ENCODE results near the gene DOCK4. TPM values are rescaled to one million over a fixed set of nuclear protein-coding genes. Genes with fewer than 3 reads are reported as not detected.

The DOCK4 gene
- total and polyA plus RNA-seq, 10 of the 15 experiments (the other 5 are each of a cell fraction or from before 2014, with no cell fraction given): 0.03 to 0.73 (median 0.38) TPM

- ChIA-PET RAD21 (ENCODE audit: unreplicated experiment) (interaction anchor here (1.1 to 2.6 kb wide), 3 partner anchors 20 to 122 kb away, joined by 3 to 18 read pairs (median 4); no protein-coding TSS in a partner anchor), SMC1A (ENCODE audit: uncharacterized antibody, unreplicated experiment) (interaction anchor here (1.0 to 1.3 kb wide), 4 partner anchors 32 to 120 kb away, joined by 3 to 6 read pairs (median 4); no protein-coding TSS in a partner anchor), CTCF (interaction anchor here (0.5 to 4.5 kb wide), 12 partner anchors 8 to 826 kb away, joined by 3 to 40 read pairs (median 4); no protein-coding TSS in a partner anchor), POLR2A (no interaction called here)
- ATAC-seq: no peak
- TF ChIP-seq ZNF217 (IDR thresholded peaks at IDR 0.05): no peak
- no peak for TF ChIP-seq SMARCA5 (IDR thresholded peaks at IDR 0.05)
- no peak for TF ChIP-seq ZBED1 (IDR thresholded peaks at IDR 0.05; ENCODE audit: borderline replicate concordance)
- no peak for TF ChIP-seq JUNB (IDR thresholded peaks at IDR 0.05)
- no peak for TF ChIP-seq MYB (IDR thresholded peaks at IDR 0.05; ENCODE audit: borderline replicate concordance, low read depth, low read length)
- TF ChIP-seq, protein P1, sequence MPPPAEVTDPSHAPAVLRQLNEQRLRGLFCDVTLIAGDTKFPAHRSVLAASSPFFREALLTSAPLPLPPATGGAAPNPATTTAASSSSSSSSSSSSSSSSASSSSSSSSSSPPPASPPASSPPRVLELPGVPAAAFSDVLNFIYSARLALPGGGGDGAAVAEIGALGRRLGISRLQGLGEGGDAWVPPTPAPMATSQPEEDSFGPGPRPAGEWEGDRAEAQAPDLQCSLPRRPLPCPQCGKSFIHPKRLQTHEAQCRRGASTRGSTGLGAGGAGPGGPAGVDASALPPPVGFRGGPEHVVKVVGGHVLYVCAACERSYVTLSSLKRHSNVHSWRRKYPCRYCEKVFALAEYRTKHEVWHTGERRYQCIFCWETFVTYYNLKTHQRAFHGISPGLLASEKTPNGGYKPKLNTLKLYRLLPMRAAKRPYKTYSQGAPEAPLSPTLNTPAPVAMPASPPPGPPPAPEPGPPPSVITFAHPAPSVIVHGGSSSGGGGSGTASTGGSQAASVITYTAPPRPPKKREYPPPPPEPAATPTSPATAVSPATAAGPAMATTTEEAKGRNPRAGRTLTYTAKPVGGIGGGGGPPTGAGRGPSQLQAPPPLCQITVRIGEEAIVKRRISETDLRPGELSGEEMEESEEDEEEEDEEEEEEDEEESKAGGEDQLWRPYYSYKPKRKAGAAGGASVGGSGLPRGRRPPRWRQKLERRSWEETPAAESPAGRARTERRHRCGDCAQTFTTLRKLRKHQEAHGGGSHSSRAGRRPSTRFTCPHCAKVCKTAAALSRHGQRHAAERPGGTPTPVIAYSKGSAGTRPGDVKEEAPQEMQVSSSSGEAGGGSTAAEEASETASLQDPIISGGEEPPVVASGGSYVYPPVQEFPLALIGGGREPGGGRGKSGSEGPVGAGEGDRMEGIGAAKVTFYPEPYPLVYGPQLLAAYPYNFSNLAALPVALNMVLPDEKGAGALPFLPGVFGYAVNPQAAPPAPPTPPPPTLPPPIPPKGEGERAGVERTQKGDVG (CRISPR knock-in tag; IDR thresholded peaks at IDR 0.05): no peak
- TF ChIP-seq, protein P2, sequence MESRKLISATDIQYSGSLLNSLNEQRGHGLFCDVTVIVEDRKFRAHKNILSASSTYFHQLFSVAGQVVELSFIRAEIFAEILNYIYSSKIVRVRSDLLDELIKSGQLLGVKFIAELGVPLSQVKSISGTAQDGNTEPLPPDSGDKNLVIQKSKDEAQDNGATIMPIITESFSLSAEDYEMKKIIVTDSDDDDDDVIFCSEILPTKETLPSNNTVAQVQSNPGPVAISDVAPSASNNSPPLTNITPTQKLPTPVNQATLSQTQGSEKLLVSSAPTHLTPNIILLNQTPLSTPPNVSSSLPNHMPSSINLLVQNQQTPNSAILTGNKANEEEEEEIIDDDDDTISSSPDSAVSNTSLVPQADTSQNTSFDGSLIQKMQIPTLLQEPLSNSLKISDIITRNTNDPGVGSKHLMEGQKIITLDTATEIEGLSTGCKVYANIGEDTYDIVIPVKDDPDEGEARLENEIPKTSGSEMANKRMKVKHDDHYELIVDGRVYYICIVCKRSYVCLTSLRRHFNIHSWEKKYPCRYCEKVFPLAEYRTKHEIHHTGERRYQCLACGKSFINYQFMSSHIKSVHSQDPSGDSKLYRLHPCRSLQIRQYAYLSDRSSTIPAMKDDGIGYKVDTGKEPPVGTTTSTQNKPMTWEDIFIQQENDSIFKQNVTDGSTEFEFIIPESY (IDR thresholded peaks at IDR 0.05): no peak
- TF ChIP-seq CEBPB (IDR thresholded peaks at IDR 0.05; ENCODE audit: borderline replicate concordance in 1 of 2, low read depth in 2 of 2, low read length in 2 of 2): no peak
- no peak for TF ChIP-seq MEF2A (IDR thresholded peaks at IDR 0.05; ENCODE audit: insufficient read depth, low read depth, low read length)
- TF ChIP-seq ESRRA (IDR thresholded peaks at IDR 0.05; ENCODE audit: low read length): no peak
- in situ Hi-C loops (cut with MboI): no loop called here
- Histone ChIP-seq H3K9ac (ENCODE audit: control insufficient read depth, insufficient read depth, low read length) (no peak overlapping the region), H3K4me3 (no peak overlapping the region), H2AFZ (ENCODE audit: control insufficient read depth, low read depth, low read length) (no peak overlapping the region), H3K4me2 (ENCODE audit: control insufficient read depth, insufficient read depth) (no peak overlapping the region), H3K27me3 (replicated peaks in 1 of 2; ENCODE audit: control insufficient read depth in 2 of 2, insufficient read depth in 2 of 2, low read length in 1 of 2) (no peaks in the 10 kb centered on the region), H3K27ac (ENCODE audit: control insufficient read depth, insufficient read depth) (no peak overlapping the region), H4K20me1 (ENCODE audit: control insufficient read depth, insufficient read depth) (no peaks in the 10 kb centered on the region), H3K9me3 (replicated peaks; ENCODE audit: control insufficient read depth, insufficient read depth, low read length) (no peaks in the 10 kb centered on the region), H3K4me1 (ENCODE audit: control insufficient read depth, insufficient read depth, low read length) (no peaks in the 10 kb centered on the region), H3K79me2 (ENCODE audit: control insufficient read depth, insufficient read depth, low read length) (no peaks in the 10 kb centered on the region), H3K36me3 (ENCODE audit: control insufficient read depth in 2 of 2, insufficient read depth in 2 of 2, low read length in 1 of 2) (no peaks in the 10 kb centered on the region)
- no peak for FAIRE-seq
- DNase-seq (ENCODE audit: low read depth, low spot score): no peak
- no TSS peak for BruUV-seq (replicated peaks)
- intact Hi-C loops (cut with micrococcal nuclease; ENCODE audit: unreplicated experiment): loop anchor here (1.0 kb wide), 3 partner anchors 93 to 115 kb away; no protein-coding TSS in a partner anchor
- WGBS (ENCODE audit: insufficient coverage, insufficient replicate concordance, low lambda C conversion rate, missing lambda C conversion rate): 48% methylated on average over 5 of the region's 5 CpGs
These were observed 350.4 kb downstream of the DOCK4 start for GRCh38 chr7:111855842-111856227.
